ENCODE measurements around the gene ALDH1A2.

GRCh38 chr15:58080398-58080797 is 14.9 kb upstream of the ALDH1A2 start:
- TF ChIP-seq EZH2phosphoT487 (IDR thresholded peaks at IDR 0.05) = no peak
- no peak for TF ChIP-seq CTCF (IDR thresholded peaks at IDR 0.05)
- no peak for TF ChIP-seq EZH2 (IDR thresholded peaks at IDR 0.05)
